GM21528 (cell line): ENCODE data around the gene S1PR5.
"Not testable (repeated sequence)": the region's sequence is repeated elsewhere in the genome, so short reads cannot be mapped to it uniquely, and the experiment has no call there.

Experiments
- ATAC-seq: cut with Tn5 transposase; IDR thresholded peaks from one replicate; pipeline ENCODE4 v1.9.1; 2021; ENCODE audit warnings: mild to moderate bottlenecking, moderate library complexity; ENCODE audit not compliant: unreplicated experiment, low FRiP score

Gene S1PR5

GRCh38 chr19:10544753-10545251 lies 27.6 kb upstream of the S1PR5 start:
- ATAC-seq = no peak

GRCh38 chr19:10544242-10544752 lies 27.1 kb upstream of the S1PR5 start:
- no peak for ATAC-seq

GRCh38 chr19:10543420-10544241 lies 26.4 kb upstream of the S1PR5 start, which contains the start of gene ATG4D:
Gene ATG4D (plus strand): TSS chr19:10543904. CDS start chr19:10544091, 187 bp downstream.
- ATAC-seq = peak; percentile 73

- ATAC-seq = no peak
Measured at GRCh38 chr19:10543059-10543419, 25.8 kb upstream of the S1PR5 start.

GRCh38 chr19:10539016-10539415 lies 21.8 kb upstream of the S1PR5 start:
- not testable (repeated sequence) for ATAC-seq

GRCh38 chr19:10538204-10538983 lies 21.1 kb upstream of the S1PR5 start:
- no peak for ATAC-seq

GRCh38 chr19:10537668-10538067 lies 20.4 kb upstream of the S1PR5 start:
- ATAC-seq = no peak

GRCh38 chr19:10535613-10536012 lies 18.4 kb upstream of the S1PR5 start:
- ATAC-seq = no peak

- no peak for ATAC-seq
Measured at GRCh38 chr19:10533646-10534386, 16.6 kb upstream of the S1PR5 start.

- ATAC-seq = no peak
Measured at GRCh38 chr19:10532457-10532856, 15.2 kb upstream of the S1PR5 start.

- ATAC-seq = not testable (repeated sequence)
Measured at GRCh38 chr19:10526887-10527286, 9.6 kb upstream of the S1PR5 start.

GRCh38 chr19:10525636-10526035 lies 8.4 kb upstream of the S1PR5 start:
- ATAC-seq = no peak

GRCh38 chr19:10523135-10523636 lies 5.9 kb upstream of the S1PR5 start:
- ATAC-seq = no peak

- ATAC-seq = no peak
Measured at GRCh38 chr19:10521461-10522171, 4.4 kb upstream of the S1PR5 start.

GRCh38 chr19:10520652-10521318 lies 3.5 kb upstream of the S1PR5 start:
- ATAC-seq = no peak

GRCh38 chr19:10519421-10519820 lies 2.2 kb upstream of the S1PR5 start:
- ATAC-seq = no peak

GRCh38 chr19:10518444-10519361 lies 1.5 kb upstream of the S1PR5 start:
- no peak for ATAC-seq

- ATAC-seq = no peak
Measured at GRCh38 chr19:10517760-10518443, 655 bp upstream of the S1PR5 start.
